Mucosa of descending colon (tissue), 3 donors: ENCODE results near the gene FTH1. TPM values are rescaled to one million over a fixed set of nuclear protein-coding genes. Genes with fewer than 3 reads are reported as not detected.
A peak's percentile ranks its signal among the peaks of the same experiment; 100 is the strongest.

Experiments
- ATAC-seq: fragments of 200-7000 bp; cut with Tn5 transposase; one replicate; pipeline ENCODE4 v1.9.1; 2020; ENCODE audit warnings: mild to moderate bottlenecking, moderate library complexity
- DNase-seq, 3 donors: peaks; one replicate each; pipeline ENCODE4 v3.0.0-alpha.2; 2020
- H3K36me3 ChIP-seq: fragments of 200-600 bp; one replicate; pipeline ENCODE4 v1.8.0; 2021; ENCODE audit warnings: low read depth, mild to moderate bottlenecking
- H3K4me1 ChIP-seq: fragments of 200-600 bp; one replicate; pipeline ENCODE4 v1.8.0; 2021; ENCODE audit warnings: low read depth, mild to moderate bottlenecking
- H3K4me3 ChIP-seq: fragments of 200-600 bp; one replicate; pipeline ENCODE4 v1.8.0; 2021; ENCODE audit warnings: mild to moderate bottlenecking
- H3K9me3 ChIP-seq: fragments of 200-600 bp; one replicate; pipeline ENCODE4 v1.8.0; 2021; ENCODE audit warnings: mild to moderate bottlenecking
- intact Hi-C, 2 donors: fragments of 100-400 bp; cut with DNase I in 1 of 2; cut with micrococcal nuclease in 1 of 2; formaldehyde crosslinking; loops; one replicate each; pipeline versions ENCODE4 v1.11.0 to v1.11.1; 2022; cut with DNase I, micrococcal nuclease
- total RNA-seq, 3 donors: library from RNA; stranded (reverse); fragmentation: NEBNext Ultra II Directional in 2 of 3; extraction: Animal tissue kit (Norgen Biotek cat#: 25700) in 2 of 3; gene quantifications; one replicate each; pipeline versions ENCODE4 v1.2.1 to v1.2.4, GENCODE V29; 2021 to 2023
- TF ChIP-seq, protein P1 (sequence below): fragments of 200-600 bp; IDR thresholded peaks from one replicate; pipeline ENCODE4 v1.8.0; 2022; ENCODE audit warnings: antibody characterized with exemption, mild to moderate bottlenecking
- donor health status: DM: no; HTN: no; CAD: no; lungs with moderate emphysema.
- donor health status: DM: no; HTN: no; CAD: no.
- donor health status: DM: no; HTN: yes; CAD: no.

The FTH1 gene
- total RNA-seq, 3 donors from 2014 or later = 3,081 to 6,795 (median 5,370) TPM

DNA sequence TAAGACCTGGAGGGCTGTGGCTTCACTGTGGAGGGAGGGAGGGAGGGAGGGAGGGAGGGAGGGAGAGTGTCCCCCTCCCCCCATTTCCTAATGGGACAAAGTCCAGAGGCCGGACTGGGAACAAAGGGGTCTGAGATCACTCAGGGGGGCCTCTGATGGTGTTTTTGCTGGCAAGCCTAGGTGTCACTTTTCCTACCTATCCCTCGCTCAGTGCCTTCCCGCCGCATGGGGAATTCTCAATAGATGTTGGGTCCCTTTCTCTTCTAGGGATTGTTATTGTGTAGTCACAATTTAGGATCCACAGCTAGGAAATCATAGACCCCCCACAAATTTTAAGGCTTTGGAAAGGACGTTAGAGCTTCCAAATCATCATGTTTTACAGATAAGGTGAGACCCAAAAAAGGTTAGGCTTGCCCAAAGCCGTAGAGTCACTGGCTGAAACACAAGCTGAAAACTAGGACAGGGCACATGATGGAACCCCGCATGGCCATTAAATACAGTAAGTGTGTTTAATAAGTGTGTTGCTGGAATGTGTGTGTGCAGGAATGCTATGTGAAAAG is 4.8 kb upstream of the FTH1 start:
- peaks cover 66% of the 10 kb centered on the region for H3K4me1 ChIP-seq

DNA sequence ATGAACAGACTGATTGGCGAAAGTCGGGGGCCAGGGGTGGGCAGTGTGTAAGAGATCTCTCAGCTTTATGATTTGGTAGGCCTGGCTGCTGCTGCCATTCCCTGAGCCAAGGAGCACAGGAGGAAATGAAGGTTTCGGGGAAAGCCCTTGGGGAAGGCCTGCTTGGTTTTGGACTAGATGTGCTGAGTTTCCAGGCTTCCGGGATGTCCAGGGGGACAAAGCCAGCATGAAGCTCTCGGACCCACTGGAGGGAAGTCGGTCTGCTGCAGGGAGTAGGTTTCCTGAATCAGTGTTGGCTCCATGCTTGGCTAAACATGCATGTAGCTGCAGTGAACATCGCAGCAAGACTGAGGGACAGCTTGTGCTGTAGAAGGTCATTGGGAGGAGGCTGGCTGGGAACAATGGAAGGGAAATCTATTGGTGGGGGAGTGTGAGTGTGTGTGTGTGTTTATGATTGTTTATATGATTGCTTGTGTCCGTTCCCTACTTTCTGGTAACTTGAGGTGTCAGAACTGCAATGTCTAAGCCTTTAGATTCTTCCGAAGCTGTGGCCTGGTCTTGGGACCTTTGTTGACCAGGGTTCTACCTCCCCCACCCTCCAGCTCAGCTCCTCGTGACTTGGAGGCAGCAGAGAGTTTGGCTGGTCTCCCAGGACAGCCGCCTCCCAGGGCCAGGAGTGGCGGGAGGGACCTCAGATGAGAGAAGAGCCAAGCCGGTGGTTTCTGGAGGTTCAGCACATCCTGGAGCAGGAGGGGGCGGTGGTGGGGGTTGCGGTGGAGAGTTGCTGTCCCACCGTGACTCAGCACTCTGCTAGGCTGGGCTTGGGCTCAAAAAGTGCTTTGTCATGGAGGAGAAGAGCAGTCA is 4.0 kb upstream of the FTH1 start:
- TF ChIP-seq, protein P1, sequence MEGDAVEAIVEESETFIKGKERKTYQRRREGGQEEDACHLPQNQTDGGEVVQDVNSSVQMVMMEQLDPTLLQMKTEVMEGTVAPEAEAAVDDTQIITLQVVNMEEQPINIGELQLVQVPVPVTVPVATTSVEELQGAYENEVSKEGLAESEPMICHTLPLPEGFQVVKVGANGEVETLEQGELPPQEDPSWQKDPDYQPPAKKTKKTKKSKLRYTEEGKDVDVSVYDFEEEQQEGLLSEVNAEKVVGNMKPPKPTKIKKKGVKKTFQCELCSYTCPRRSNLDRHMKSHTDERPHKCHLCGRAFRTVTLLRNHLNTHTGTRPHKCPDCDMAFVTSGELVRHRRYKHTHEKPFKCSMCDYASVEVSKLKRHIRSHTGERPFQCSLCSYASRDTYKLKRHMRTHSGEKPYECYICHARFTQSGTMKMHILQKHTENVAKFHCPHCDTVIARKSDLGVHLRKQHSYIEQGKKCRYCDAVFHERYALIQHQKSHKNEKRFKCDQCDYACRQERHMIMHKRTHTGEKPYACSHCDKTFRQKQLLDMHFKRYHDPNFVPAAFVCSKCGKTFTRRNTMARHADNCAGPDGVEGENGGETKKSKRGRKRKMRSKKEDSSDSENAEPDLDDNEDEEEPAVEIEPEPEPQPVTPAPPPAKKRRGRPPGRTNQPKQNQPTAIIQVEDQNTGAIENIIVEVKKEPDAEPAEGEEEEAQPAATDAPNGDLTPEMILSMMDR = no peak
- intact Hi-C loops = no loop called here
- no peaks in the 10 kb centered on the region for H3K36me3 ChIP-seq
- no peak overlapping the region for H3K4me3 ChIP-seq
- DNase-seq (peak; percentile 94 to 96 (median 95)), ATAC-seq (peak; percentile 54)
- H3K9me3 ChIP-seq = no peaks in the 10 kb centered on the region
- H3K4me1 ChIP-seq = peaks cover 61% of the 10 kb centered on the region

More for the DNA sequence above, 4.8 kb upstream of the FTH1 start:
- no peak for DNase-seq
- H3K4me3 ChIP-seq = no peak overlapping the region
- TF ChIP-seq, protein P1 = no peak
- H3K9me3 ChIP-seq = no peaks in the 10 kb centered on the region
- intact Hi-C loops = no loop called here
- ATAC-seq = no peak
- H3K36me3 ChIP-seq = no peaks in the 10 kb centered on the region

DNA sequence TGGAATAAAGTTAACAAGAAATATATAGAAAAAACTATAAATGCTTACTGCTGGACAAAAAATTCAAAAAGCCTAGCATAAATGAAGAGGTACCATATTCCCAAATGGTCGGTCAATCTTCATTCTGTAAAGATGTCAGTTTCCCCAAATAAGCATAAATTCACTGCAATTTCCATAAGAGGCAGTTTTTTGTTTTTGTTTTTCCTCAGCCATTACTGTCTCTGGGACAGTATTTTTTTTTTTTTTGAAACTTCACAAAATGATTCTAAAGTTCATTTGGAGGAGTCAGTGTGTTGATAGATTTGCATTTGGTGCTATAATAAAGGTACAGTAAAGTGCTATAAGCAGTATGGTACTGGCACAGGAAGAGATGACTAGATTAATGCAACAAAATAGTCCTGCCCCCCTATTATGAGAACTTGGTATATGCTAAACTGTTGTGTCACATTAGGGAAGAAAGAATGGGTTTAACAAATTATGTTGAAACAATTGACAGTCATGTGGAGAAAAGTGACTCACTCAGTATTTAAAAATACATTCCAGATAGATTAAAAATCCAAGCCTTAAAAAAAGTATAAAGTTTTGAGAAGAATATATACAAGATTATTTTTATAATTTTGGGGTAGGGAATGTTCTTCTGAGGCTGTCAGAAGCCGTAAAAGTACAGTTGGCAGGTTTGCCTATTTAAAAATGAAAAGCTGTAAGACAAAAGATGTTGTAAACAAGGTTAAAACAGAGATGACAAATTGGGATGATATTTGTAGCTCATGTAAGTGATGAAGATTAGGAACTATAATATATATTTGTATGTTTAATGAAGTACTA is 2.6 kb upstream of the FTH1 start:
- TF ChIP-seq, protein P1 = no peak
- ATAC-seq (no peak), DNase-seq (no peak)
- H3K36me3 ChIP-seq = no peaks in the 10 kb centered on the region
- peaks cover 48% of the 10 kb centered on the region for H3K4me1 ChIP-seq
- no peaks in the 10 kb centered on the region for H3K9me3 ChIP-seq
- intact Hi-C loops = loop anchor here in 1 of 2 donors (5.0 kb wide), 1 partner anchor 77 kb away; no protein-coding TSS in a partner anchor
- H3K4me3 ChIP-seq = no peak overlapping the region

DNA sequence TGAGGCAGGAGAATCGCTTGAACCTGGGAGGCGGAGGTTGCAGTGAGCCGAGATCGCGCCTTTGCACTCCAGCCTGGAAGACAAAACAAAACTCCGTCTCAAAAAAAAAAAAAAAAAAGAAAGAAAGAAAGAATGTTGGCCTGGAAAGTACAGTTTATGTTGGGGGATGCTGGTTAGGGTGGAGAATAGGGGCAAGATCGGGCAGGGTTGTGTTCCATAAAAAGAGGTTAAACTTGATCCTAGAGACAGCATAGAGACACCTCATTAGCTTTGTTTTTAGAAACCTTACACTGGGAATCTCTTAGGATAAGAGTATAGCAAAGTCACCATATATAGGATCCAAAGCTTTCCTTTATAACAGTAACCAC is 1.9 kb upstream of the FTH1 start:
- H3K4me3 ChIP-seq = no peak overlapping the region
- ATAC-seq = no peak

More for the DNA sequence above, 1.9 kb upstream of the FTH1 start:
- no peaks in the 10 kb centered on the region for H3K36me3 ChIP-seq
- TF ChIP-seq, protein P1 = no peak
- DNase-seq = no peak
- H3K4me1 ChIP-seq = peaks cover 51% of the 10 kb centered on the region
- intact Hi-C loops = loop anchor here in 1 of 2 donors (5.0 kb wide), 1 partner anchor 78 kb away; no protein-coding TSS in a partner anchor
- H3K9me3 ChIP-seq = no peaks in the 10 kb centered on the region
